ENCODE data around the gene CNTNAP2.

CNTNAP2 gene

DNA sequence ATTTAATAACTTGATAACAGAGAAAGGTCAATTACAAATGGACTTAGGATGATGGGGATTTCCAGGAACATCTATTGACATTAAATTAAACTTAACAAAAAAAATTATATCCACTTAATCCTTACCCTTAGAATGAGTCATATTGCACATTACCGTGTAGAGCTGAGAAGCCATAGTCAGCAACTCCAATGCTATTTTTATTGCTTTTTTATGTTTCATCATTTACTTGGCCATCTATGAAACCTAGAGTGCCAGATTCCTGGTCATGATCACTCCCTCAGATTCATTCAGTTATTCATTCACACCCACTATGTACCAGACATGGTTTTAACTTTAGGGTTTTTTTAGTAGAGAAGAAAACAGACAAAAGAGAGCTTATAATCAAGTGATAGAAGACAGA, 1180.4 kb downstream of the CNTNAP2 start:
- DNase-seq (ENCODE audit: extremely low read depth in 1 of 2, low read depth in 1 of 2): no peak

DNA sequence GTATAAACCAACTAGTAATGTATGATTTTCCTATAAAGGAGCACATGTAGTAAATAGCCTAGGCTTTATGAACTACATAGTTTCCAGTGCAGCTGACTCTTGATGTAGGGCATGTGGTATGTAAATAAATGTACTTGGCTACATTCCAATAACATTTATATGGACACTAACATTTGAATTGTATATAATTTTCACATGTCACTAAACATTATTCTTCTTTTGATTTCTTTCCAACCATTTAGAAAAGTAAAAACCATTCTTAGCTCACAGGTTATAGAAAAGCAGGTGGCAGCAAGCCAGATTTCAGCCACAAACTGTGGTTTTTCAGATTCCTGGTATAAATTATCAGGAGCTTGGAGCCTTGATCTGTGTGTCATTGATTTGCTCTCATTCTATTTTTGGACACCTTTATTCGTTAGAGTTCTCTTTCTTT, 1182.0 kb downstream of the CNTNAP2 start:
- DNase-seq (ENCODE audit: extremely low read depth in 1 of 2, low read depth in 1 of 2): no peak

- no peak for DNase-seq (ENCODE audit: extremely low read depth in 1 of 2, low read depth in 1 of 2)
Measured at GRCh38 chr7:147300293-147300692, 1183.7 kb downstream of the CNTNAP2 start.

GRCh38 chr7:147304376-147304775, 1187.8 kb downstream of the CNTNAP2 start:
- DNase-seq (ENCODE audit: extremely low read depth in 1 of 2, low read depth in 1 of 2): no peak

DNA sequence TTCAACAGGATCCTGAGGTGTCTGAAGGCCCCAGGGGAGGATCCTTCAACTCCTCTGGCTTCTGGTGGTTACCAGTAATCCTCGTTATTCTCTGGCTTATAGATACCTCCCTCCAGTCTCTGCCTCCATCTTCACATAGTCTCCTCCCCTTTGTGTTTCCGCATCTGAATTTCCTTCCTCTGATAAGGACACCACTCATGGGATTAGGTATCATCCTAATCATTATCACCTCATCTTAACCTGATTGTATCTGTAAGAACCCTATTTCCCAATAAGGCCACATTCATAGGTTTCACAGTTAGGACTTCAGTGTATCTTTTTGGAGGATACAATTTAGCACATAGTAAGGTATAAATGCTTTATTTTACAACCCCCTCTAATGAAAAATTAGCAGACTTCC, 1189.2 kb downstream of the CNTNAP2 start:
- no peak for DNase-seq (ENCODE audit: extremely low read depth in 1 of 2, low read depth in 1 of 2)

- no peak for DNase-seq (ENCODE audit: extremely low read depth in 1 of 2, low read depth in 1 of 2)
Measured at GRCh38 chr7:147308539-147308938, 1191.9 kb downstream of the CNTNAP2 start.

DNA sequence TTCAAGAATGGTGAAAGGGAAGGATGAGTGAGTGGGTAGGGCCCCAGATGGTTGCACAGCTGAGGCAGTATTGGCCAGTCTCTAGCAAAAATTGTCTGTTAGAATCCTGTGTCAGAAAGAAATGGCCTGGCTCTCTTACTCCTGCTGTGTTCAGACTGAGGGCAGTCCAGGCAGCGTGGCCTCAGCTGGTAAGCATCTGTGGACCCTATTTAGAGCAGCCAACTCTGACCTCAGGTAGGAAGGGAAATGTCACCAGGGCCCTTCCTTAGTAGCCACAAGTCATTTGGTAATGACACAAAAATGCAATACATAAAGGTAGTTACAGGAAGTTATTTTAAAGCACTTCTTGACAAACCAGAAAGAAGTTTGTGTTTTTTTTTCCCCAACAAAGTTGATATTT, 1194.7 kb downstream of the CNTNAP2 start:
- DNase-seq (ENCODE audit: extremely low read depth in 1 of 2, low read depth in 1 of 2): no peak

DNA sequence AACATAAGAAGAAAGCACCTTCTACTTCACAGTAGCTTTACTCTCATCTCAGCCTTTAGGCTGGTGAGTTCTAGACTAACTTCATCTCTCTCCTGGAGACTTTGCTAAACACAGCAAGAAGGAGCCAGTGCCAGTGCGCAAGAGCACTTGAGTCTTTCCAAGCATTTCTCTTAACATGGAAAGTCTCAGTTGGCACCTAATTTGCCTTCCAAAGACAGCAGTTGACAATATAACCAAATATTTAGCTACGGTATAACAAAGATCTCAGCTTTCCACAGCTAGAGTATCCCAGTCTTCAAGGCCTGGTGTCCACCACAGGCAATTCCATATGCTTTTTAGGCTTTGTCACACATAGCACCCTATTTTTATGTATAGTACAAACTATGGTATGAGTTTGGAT, 1204.9 kb downstream of the CNTNAP2 start:
- no peak for DNase-seq (ENCODE audit: extremely low read depth in 1 of 2, low read depth in 1 of 2)

DNA sequence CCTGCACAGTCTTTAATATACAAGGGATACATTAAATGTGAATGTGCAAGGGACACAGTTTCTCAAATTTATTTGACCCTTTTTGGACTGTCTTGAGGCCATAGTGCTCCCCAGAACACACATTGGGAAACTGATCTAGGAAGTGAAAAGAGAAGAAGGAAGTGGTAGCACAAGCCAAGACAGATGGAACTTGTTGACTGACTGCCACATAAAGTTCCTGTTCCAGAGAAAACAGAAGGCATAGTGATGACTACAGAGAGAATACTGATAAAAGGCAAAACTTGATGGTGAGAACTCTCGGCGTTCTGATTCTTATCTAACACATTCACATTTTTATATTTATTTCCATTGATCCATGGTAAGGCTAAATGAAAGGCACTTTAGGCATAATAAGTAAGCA, 1216.4 kb downstream of the CNTNAP2 start:
- DNase-seq (ENCODE audit: extremely low read depth in 1 of 2, low read depth in 1 of 2): no peak

DNA sequence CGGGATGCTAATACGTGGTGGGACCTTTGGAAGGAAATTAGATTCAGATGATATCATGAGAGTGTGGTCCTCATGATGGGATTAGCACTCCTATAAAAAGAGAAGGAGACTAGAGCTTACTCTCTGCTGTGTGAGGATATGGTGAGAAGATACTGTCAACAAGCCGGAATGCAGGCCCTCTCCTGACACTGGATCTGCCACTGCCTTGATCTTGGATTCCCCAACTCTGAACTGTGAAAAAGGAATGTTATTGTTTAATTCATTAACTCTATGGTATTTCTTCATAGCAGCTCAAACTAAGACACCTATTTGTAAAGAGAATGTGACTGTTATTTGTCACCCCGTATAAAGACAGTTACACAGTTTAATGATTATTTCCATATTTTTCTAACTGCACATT, 1246.5 kb downstream of the CNTNAP2 start:
- DNase-seq (ENCODE audit: extremely low read depth in 1 of 2, low read depth in 1 of 2): no peak

DNA sequence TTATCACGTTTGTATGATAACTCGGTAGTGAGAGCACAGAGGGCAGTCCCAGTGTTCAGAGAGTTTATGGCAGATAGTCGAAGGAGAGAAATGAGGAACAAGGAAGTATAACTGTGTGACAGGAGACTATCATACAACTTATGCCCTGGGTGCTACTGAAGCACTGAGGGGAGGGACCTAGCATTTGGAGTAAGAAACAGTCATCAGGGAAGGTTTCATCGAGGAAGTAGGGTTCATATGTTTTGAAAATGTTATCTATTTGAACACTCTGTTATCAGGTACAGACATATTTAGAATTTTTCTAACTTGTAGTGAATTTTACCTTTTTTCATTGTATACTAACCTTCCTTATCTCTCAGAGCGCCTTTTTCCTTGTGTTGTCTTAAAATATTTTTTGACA, 1259.6 kb downstream of the CNTNAP2 start:
- DNase-seq (ENCODE audit: extremely low read depth in 1 of 2, low read depth in 1 of 2): no peak

DNA sequence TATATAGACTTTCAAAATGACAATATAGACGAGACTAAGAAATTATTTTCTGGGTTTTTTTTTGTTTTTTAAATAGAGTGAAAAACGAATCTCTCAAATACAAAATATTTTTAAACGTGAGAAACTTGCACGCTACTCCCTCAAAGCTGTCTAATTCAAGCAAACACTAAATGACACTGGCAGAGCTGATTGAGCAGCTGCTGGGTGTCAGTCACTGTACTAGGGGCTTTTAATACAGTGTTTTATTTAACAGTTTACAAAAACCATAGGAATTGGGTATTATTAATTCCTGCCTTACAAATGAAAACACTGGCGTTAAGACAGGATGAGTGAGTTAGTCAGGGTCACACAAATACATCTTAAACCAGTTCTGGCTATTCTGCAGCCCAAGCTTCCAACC, 1264.3 kb downstream of the CNTNAP2 start:
- no peak for DNase-seq (ENCODE audit: extremely low read depth in 1 of 2, low read depth in 1 of 2)

DNA sequence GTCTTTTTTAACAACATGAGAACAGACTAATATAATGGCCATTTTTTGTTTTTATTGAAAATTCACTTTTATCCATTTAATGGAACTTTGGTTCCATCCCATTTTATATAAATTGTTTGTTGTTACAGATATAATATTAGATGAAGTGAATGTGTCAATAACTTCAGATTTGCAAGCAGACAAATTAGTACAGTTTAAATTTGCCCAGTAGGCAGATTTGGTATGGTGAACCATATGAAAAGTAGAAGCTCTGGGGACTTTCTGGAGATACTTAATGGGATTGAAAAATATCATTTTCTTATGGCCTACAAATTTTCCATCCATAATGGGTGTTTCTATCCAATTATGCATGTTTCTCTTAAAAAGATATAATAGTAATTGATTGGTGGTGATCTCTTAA, 1277.7 kb downstream of the CNTNAP2 start:
- no peak for DNase-seq (ENCODE audit: extremely low read depth in 1 of 2, low read depth in 1 of 2)

DNA sequence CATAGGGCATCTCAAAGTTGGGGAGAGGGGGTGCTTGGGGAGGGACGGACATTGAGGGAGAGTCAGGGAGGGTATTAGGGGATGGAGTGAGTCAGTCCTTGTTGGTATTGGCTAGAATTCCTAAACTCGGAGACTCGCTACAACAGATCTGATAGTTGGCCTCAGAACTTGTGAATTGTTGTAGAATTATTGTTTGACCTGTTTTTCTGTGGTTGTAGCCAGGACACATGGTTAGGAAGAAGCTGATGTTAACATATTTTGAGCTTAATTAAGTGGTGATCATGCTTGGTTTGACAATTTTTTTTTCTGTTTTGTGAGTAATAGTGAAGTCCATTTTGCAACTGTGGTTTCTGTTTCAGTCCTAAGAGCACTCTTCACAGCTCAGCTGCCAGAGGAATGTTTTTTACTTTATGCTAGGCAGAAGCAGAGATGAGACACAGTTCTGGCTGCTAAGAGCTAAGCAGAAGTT, 1283.7 kb downstream of the CNTNAP2 start:
- no peak for DNase-seq (ENCODE audit: extremely low read depth in 1 of 2, low read depth in 1 of 2)

DNA sequence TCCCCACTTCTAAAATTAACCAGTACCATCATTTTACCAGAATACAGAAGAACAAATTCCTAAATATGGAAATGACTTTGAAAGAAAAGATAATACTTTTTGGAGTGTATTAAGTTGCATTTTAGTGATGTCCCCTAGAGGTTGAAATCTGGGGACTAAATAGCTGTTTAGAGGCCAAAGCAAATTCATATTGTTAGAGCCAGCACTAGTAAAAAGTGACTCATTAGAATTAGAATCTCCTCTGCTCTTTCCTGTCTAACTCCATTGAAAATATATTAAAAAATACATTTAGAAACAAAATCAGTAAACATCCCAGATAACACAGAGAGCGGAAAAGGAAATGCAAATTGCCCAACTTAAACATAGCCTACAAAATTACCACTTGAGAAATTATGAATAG, 1284.3 kb downstream of the CNTNAP2 start:
- no peak for DNase-seq (ENCODE audit: extremely low read depth in 1 of 2, low read depth in 1 of 2)

DNA sequence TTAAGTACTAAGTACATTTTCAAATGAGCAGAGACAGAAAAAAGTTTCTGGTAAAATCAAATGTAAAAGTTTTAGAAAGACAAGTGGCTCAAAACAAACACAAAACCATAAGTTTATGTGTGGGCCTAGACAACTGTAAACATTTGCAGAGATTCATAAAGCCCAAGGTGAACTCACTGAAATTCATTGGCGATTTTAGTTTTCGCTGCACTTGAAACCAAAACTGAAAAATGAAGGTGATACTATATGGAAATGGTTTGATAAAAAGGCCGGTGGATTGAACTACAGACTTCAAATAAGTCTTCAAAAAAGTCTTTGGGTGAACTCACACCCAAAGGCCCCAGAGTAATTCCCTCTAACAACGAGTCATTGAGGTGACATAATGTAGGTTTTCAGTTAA, 1289.0 kb downstream of the CNTNAP2 start:
- DNase-seq (ENCODE audit: extremely low read depth in 1 of 2, low read depth in 1 of 2): no peak

GRCh38 chr7:147406521-147407135, 1290.0 kb downstream of the CNTNAP2 start:
- no peak for DNase-seq (ENCODE audit: extremely low read depth in 1 of 2, low read depth in 1 of 2)

GRCh38 chr7:147411096-147411495, 1294.5 kb downstream of the CNTNAP2 start:
- no peak for DNase-seq (ENCODE audit: extremely low read depth in 1 of 2, low read depth in 1 of 2)

DNA sequence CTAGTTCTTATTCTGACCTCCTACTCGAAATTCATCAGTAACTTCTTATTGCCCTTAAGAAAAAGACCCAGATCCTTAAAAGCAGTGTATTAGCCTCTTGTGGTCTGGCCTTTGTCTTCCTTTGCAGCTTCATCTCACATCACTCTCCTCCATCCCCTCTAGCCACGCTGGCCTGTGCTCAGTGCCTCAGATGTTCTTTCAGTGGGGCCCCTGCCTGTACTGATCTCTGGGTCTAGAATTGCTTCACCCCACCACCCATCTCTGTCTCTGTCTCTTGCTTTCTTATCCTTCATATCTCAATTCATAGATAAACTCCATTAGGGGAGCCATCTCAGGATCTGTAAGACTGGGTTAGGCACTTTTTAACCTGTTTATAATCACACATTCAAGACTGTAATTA, 1295.5 kb downstream of the CNTNAP2 start:
- no peak for DNase-seq (ENCODE audit: extremely low read depth in 1 of 2, low read depth in 1 of 2)

GRCh38 chr7:147412782-147413556, 1296.4 kb downstream of the CNTNAP2 start:
- DNase-seq (ENCODE audit: extremely low read depth in 1 of 2, low read depth in 1 of 2): no peak

GRCh38 chr7:147413557-147413870, 1296.9 kb downstream of the CNTNAP2 start:
- DNase-seq (ENCODE audit: extremely low read depth in 1 of 2, low read depth in 1 of 2): no peak

GRCh38 chr7:147415991-147416390, 1299.4 kb downstream of the CNTNAP2 start:
- no peak for DNase-seq (ENCODE audit: extremely low read depth in 1 of 2, low read depth in 1 of 2)

DNA sequence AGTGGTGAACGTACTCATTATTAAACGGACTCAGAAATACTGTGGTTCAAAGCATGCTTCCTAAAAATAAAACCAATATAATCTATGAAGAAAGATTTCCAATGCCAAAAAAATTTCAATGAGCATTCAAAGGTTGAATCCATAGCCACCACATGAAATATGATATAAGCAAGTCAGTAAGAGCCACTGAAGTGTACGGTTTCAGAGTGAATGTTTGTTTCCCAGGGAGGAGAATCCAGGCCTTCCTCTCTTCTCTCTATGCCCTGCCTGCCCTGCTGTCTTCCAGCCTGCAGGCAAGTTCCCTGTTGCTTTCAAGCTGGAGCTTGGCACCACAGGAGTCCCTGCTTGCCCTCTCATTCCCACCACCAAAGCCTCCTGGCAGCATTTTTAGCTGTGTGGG, 1302.4 kb downstream of the CNTNAP2 start:
- no peak for DNase-seq (ENCODE audit: extremely low read depth in 1 of 2, low read depth in 1 of 2)
